Neural crest cell (in vitro differentiated cells): Measurements from ENCODE around the gene SURF1. TPM values are rescaled to one million over a fixed set of nuclear protein-coding genes. Genes with fewer than 3 reads are reported as not detected.

Source experiments
- DNase-seq: peaks from one replicate; pipeline ENCODE4 v3.0.0; 2021; ENCODE audit warnings: low read depth, mixed read lengths, low spot score
- H3K27ac Mint-ChIP-seq: one replicate; pipeline ENCODE4 v1.8.0; 2021; ENCODE audit warnings: mild to moderate bottlenecking, mixed read lengths; ENCODE audit not compliant: unreplicated experiment
- H3K27me3 Mint-ChIP-seq: 2 replicates; pipeline ENCODE4 v1.8.0; 2021; ENCODE audit warnings: low read depth, mild to moderate bottlenecking, mixed read lengths
- H3K36me3 Mint-ChIP-seq: 2 replicates; pipeline ENCODE4 v1.8.0; 2021; ENCODE audit warnings: low read depth, mild to moderate bottlenecking, mixed read lengths
- H3K4me1 Mint-ChIP-seq: 2 replicates; pipeline ENCODE4 v1.8.0; 2021; ENCODE audit warnings: mixed read lengths
- H3K4me3 Mint-ChIP-seq: one replicate; pipeline ENCODE4 v1.8.0; 2021; ENCODE audit warnings: mild to moderate bottlenecking, mixed read lengths
- H3K9me3 Mint-ChIP-seq: 2 replicates; pipeline ENCODE4 v1.8.0; 2021; ENCODE audit warnings: mixed read lengths
- CTCF ChIP-seq: fragments of 200-600 bp; sonication (generic); conservative IDR thresholded peaks from 2 replicates; pipeline ENCODE4 v1.5.0; 2021; ENCODE audit warnings: antibody characterized with exemption, mild to moderate bottlenecking
- total RNA-seq: library from RNA; stranded (reverse); gene quantifications from 2 replicates; pipeline ENCODE4 v1.2.1, GENCODE V29; 2021

Gene SURF1
- total RNA-seq, 1 donor from 2014 or later, result 32.1 TPM

DNA sequence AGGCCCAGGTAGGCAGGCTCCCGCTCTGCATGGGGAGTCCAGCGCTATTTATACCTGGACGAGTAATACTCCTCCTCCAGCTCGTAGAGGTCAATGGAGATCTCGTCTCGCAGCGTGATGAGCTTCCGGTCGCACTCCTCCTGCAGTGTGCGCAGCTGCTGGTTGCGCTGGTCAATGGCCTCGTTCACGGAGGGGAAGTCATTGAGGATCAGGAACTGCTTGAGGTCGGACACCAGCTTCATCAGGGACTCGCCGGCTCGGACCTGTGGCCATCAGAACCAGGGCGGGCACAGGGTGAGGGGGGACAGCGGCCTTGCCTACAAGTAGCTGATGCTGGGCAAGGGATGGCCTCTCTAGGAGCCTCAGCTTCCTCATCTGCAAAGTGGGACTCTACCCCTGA is 12.2 kb downstream of the SURF1 start:
- Mint-ChIP-seq H3K4me3 (peak overlapping the region; percentile 31), H3K27ac (no peak overlapping the region), H3K27me3 (peaks cover 4% of the 10 kb centered on the region), H3K9me3 (no peaks in the 10 kb centered on the region), H3K4me1 (peaks cover 22% of the 10 kb centered on the region), H3K36me3 (peaks cover 21% of the 10 kb centered on the region)
- DNase-seq, result no peak
- no peak for TF ChIP-seq CTCF

GRCh38 chr9:133342570-133342969 is 13.7 kb downstream of the SURF1 start:
- peak overlapping the region; percentile 53 for H3K4me3 Mint-ChIP-seq
- peak; percentile 1 for TF ChIP-seq CTCF
- peaks cover 10% of the 10 kb centered on the region for H3K36me3 Mint-ChIP-seq
- H3K4me1 Mint-ChIP-seq, result peaks cover 10% of the 10 kb centered on the region
- no peak for DNase-seq
- no peak overlapping the region for H3K27ac Mint-ChIP-seq
- H3K9me3 Mint-ChIP-seq, result no peaks in the 10 kb centered on the region
- H3K27me3 Mint-ChIP-seq, result no peaks in the 10 kb centered on the region

DNA sequence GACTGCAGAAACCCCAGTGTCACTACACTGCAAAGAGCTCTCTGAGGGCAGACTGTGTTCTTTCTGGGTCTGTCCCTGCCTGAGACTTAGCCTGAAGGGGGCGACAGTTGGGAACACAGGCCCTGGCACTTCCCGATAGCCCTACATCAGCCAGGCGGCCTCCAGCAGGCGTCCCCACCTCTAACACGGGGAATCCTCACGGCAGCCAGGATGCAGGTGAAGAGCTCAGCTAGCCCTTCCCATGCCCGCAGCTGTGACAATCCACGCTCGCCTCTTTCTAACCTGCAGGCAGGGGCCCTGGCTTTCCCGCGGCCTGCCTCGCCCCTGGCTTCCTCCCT is 14.2 kb downstream of the SURF1 start:
- peaks cover 10% of the 10 kb centered on the region for H3K36me3 Mint-ChIP-seq
- no peaks in the 10 kb centered on the region for H3K27me3 Mint-ChIP-seq
- H3K9me3 Mint-ChIP-seq, result no peaks in the 10 kb centered on the region
- DNase-seq, result no peak
- H3K4me1 Mint-ChIP-seq, result peaks cover 8% of the 10 kb centered on the region
- peak; percentile 21 for TF ChIP-seq CTCF
- no peak overlapping the region for H3K27ac Mint-ChIP-seq
- H3K4me3 Mint-ChIP-seq, result peak overlapping the region; percentile 53

- no peak for TF ChIP-seq CTCF
- Mint-ChIP-seq H3K27ac (no peak overlapping the region), H3K36me3 (peaks cover 10% of the 10 kb centered on the region)
Measured at GRCh38 chr9:133341369-133342068, 14.8 kb downstream of the SURF1 start.

DNA sequence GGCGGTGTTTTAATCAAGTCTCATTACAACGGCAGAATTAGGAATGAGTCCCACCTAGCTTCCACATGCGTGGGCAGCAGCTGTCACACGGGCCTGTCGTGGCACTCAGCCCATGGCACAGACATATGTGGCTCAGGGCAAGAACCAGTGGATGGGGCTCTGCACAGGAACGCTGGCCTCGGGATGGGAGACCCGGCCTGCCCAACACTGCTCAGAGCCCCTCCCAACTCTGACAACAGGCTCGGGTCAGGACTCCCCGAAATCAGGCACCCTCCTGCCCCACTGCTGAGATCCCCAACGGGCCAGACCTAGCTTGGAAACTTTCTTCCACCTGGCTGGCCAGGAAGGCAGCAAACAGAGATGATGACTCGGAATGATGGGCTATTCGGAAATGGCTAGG is 15.4 kb downstream of the SURF1 start:
- no peak for TF ChIP-seq CTCF
- H3K9me3 Mint-ChIP-seq, result no peaks in the 10 kb centered on the region
- H3K27ac Mint-ChIP-seq, result no peak overlapping the region
- H3K36me3 Mint-ChIP-seq, result peaks cover 10% of the 10 kb centered on the region
- peak overlapping the region; percentile 49 for H3K4me3 Mint-ChIP-seq
- peaks cover 10% of the 10 kb centered on the region for H3K4me1 Mint-ChIP-seq
- DNase-seq, result no peak
- H3K27me3 Mint-ChIP-seq, result no peaks in the 10 kb centered on the region

More at GRCh38 chr9:133341369-133342068, 14.8 kb downstream of the SURF1 start:
- Mint-ChIP-seq H3K9me3 (no peaks in the 10 kb centered on the region), H3K4me1 (peaks cover 7% of the 10 kb centered on the region), H3K4me3 (peak overlapping the region; percentile 53), H3K27me3 (no peaks in the 10 kb centered on the region)
- no peak for DNase-seq
